NCI-H460 (cell line): ENCODE results near the gene GJB3. TPM values are rescaled to one million over a fixed set of nuclear protein-coding genes. Genes with fewer than 3 reads are reported as not detected.
"Not testable (repeated sequence)": the region's sequence is repeated elsewhere in the genome, so short reads cannot be mapped to it uniquely, and the experiment has no call there.

Experiments
- DNase-seq: peaks from one replicate; pipeline ENCODE4 v3.0.0-alpha.2; 2016; ENCODE audit warnings: low read depth; ENCODE audit errors: extremely low read depth
- total RNA-seq: library from RNA; depleted of rRNA; stranded (reverse); fragments of >200 nt; shearing (Covaris generic); gene quantifications from 2 replicates; pipeline ENCODE4 v1.2.3, GENCODE V29; 2014

GJB3 gene
- total RNA-seq, 1 experiment from 2014 or later, result not detected

- no peak for DNase-seq
Observed at GRCh38 chr1:34784751-34785221, 3.8 kb downstream of the GJB3 start.

GRCh38 chr1:34785231-34785874, 4.3 kb downstream of the GJB3 start:
- no peak for DNase-seq

- no peak for DNase-seq
Observed at GRCh38 chr1:34785875-34786470, 5.0 kb downstream of the GJB3 start.

- peak; percentile 38 for DNase-seq
Observed at GRCh38 chr1:34786521-34787325, 5.7 kb downstream of the GJB3 start.

GRCh38 chr1:34787461-34788420, 6.7 kb downstream of the GJB3 start:
- no peak for DNase-seq

GRCh38 chr1:34790985-34791384, 10.0 kb downstream of the GJB3 start:
- DNase-seq, result no peak

GRCh38 chr1:34792424-34792823, 11.4 kb downstream of the GJB3 start:
- DNase-seq, result no peak

GRCh38 chr1:34792868-34793727, 12.1 kb downstream of the GJB3 start, which contains the start of gene GJA4:
TSS of gene GJA4 (plus strand) at chr1:34792999. CDS start at chr1:34794214, 1,215 bp downstream.
- DNase-seq, result no peak

GRCh38 chr1:34794001-34794789, 13.2 kb downstream of the GJB3 start:
- no peak for DNase-seq

- no peak for DNase-seq
Observed at GRCh38 chr1:34794790-34795180, 13.8 kb downstream of the GJB3 start.

GRCh38 chr1:34795916-34796315, 14.9 kb downstream of the GJB3 start:
- DNase-seq, result no peak

GRCh38 chr1:34796990-34797389, 16.0 kb downstream of the GJB3 start:
- DNase-seq, result no peak

GRCh38 chr1:34800214-34800613, 19.2 kb downstream of the GJB3 start:
- DNase-seq, result no peak

- DNase-seq, result no peak
Observed at GRCh38 chr1:34803770-34804169, 22.8 kb downstream of the GJB3 start.

GRCh38 chr1:34806396-34806795, 25.4 kb downstream of the GJB3 start:
- no peak for DNase-seq

- no peak for DNase-seq
Observed at GRCh38 chr1:34808051-34808810, 27.2 kb downstream of the GJB3 start.

- not testable (repeated sequence) for DNase-seq
Observed at GRCh38 chr1:34810781-34811180, 29.8 kb downstream of the GJB3 start.

GRCh38 chr1:34816332-34816731, 35.3 kb downstream of the GJB3 start:
- DNase-seq, result no peak
